Neural cell (in vitro differentiated cells): ENCODE data around the gene PLCB4. TPM values are rescaled to one million over a fixed set of nuclear protein-coding genes. Genes with fewer than 3 reads are reported as not detected.

Experiments
- H2AFZ ChIP-seq: fragments of 200-600, 300-800 bp; sonication (generic), shearing (Covaris generic); 2 replicates; pipeline ENCODE4 v1.6.0; 2014; ENCODE audit warnings: low read depth, mild to moderate bottlenecking, antibody characterized with exemption, low read length, moderate library complexity
- H3F3A ChIP-seq: fragments of 200-600 bp; shearing (Covaris generic); 2 replicates; pipeline ENCODE4 v1.6.1; 2016; ENCODE audit warnings: mild to moderate bottlenecking, moderate library complexity, mixed read lengths, antibody characterized with exemption, low read length; ENCODE audit not compliant: insufficient read depth, poor library complexity, severe bottlenecking
- H3K27ac ChIP-seq: fragments of 200-600, 300-800 bp; sonication (generic), shearing (Covaris generic); 2 replicates; pipeline ENCODE4 v1.5.1; 2014; ENCODE audit warnings: mild to moderate bottlenecking, low read length, moderate library complexity
- H3K27me3 ChIP-seq: fragments of 300-800, 200-600 bp; sonication (generic), shearing (Covaris generic); 2 replicates; pipeline ENCODE4 v1.6.0; 2014; ENCODE audit warnings: mild to moderate bottlenecking, low read depth, low read length, moderate library complexity; ENCODE audit not compliant: insufficient read depth
- H3K36me3 ChIP-seq: fragments of 300-800, 200-600 bp; sonication (generic), shearing (Covaris generic); 2 replicates; pipeline ENCODE4 v1.5.1; 2014; ENCODE audit warnings: mild to moderate bottlenecking, antibody characterized with exemption, low read length, moderate library complexity; ENCODE audit not compliant: insufficient read depth
- H3K4me2 ChIP-seq: fragments of 300-800, 200-600 bp; sonication (generic), shearing (Covaris generic); 2 replicates; pipeline ENCODE4 v1.6.0; 2014; ENCODE audit warnings: mild to moderate bottlenecking, low read length
- H3K4me3 ChIP-seq: fragments of 300-800, 200-600 bp; sonication (generic), shearing (Covaris generic); 2 replicates; pipeline ENCODE4 v1.5.1; 2014; ENCODE audit warnings: mild to moderate bottlenecking, low read length, moderate library complexity
- H3K79me2 ChIP-seq: fragments of 200-600 bp; shearing (Covaris generic); replicated peaks from 2 replicates; pipeline ENCODE4 v1.6.0; 2014; ENCODE audit warnings: mild to moderate bottlenecking, low read length, moderate library complexity; ENCODE audit not compliant: insufficient read depth
- H3K9ac ChIP-seq: fragments of 300-800, 200-600 bp; sonication (generic), shearing (Covaris generic); 2 replicates; pipeline ENCODE4 v1.6.1; 2016; ENCODE audit warnings: mild to moderate bottlenecking, low read length, mixed read lengths
- H3K9me2 ChIP-seq: fragments of 200-600 bp; shearing (Covaris generic); 2 replicates; pipeline ENCODE4 v1.6.1; 2016; ENCODE audit warnings: mild to moderate bottlenecking, low read length, mixed read lengths; ENCODE audit not compliant: insufficient read depth
- H3K9me3 ChIP-seq: fragments of 200-600, 300-800 bp; sonication (generic), shearing (Covaris generic); 2 replicates; pipeline ENCODE4 v1.6.1; 2016; ENCODE audit warnings: mild to moderate bottlenecking, mixed run types, low read length, moderate library complexity, mixed read lengths
- H4K20me1 ChIP-seq: fragments of 200-600 bp; shearing (Covaris generic); 2 replicates; pipeline ENCODE4 v1.6.1; 2016; ENCODE audit warnings: mild to moderate bottlenecking, mixed run types; ENCODE audit not compliant: insufficient read depth
- EP300 ChIP-seq: fragments of 450-650 bp; conservative IDR thresholded peaks from 2 replicates; pipeline ENCODE4 v1.6.1; 2014; ENCODE audit warnings: antibody characterized with exemption, mild to moderate bottlenecking, moderate library complexity; ENCODE audit not compliant: poor library complexity, severe bottlenecking
- EZH2 ChIP-seq: fragments of 200-600, 300-800 bp; shearing (Covaris generic), sonication (generic); IDR thresholded peaks from 2 replicates; pipeline ENCODE4 v1.6.1; 2014; ENCODE audit warnings: antibody characterized with exemption, low read length, borderline replicate concordance, mild to moderate bottlenecking; ENCODE audit not compliant: insufficient read depth, poor library complexity, severe bottlenecking
- MXI1 ChIP-seq: fragments of 450-650 bp; conservative IDR thresholded peaks from 2 replicates; pipeline ENCODE4 v1.6.1; 2014; ENCODE audit warnings: antibody characterized with exemption, mild to moderate bottlenecking; ENCODE audit not compliant: poor library complexity, severe bottlenecking
- POLR2AphosphoS5 ChIP-seq: IDR thresholded peaks from 2 replicates; pipeline ENCODE4 v1.6.1; 2012
- RAD21 ChIP-seq: fragments of 450-650 bp; conservative IDR thresholded peaks from 2 replicates; pipeline ENCODE4 v1.6.1; 2014; ENCODE audit warnings: antibody characterized with exemption, mild to moderate bottlenecking, moderate library complexity
- REST ChIP-seq: IDR thresholded peaks from 2 replicates; pipeline ENCODE4 v1.6.1; 2012; ENCODE audit warnings: borderline replicate concordance
- SMC3 ChIP-seq: fragments of 450-650 bp; conservative IDR thresholded peaks from 2 replicates; pipeline ENCODE4 v1.6.1; 2014; ENCODE audit warnings: antibody characterized with exemption, mild to moderate bottlenecking, moderate library complexity; ENCODE audit not compliant: poor library complexity
- TAF1 ChIP-seq: IDR thresholded peaks from 2 replicates; pipeline ENCODE4 v1.6.1; 2012; ENCODE audit warnings: low read depth
- polyA plus RNA-seq: library from polyadenylated mRNA; depleted of rRNA; stranded (reverse); fragments of >200 nt; gene quantifications from 2 replicates; pipeline ENCODE4 v1.2.3, GENCODE V29; 2014
- TF ChIP-seq, protein P1 (sequence below): fragments of 450-650 bp; IDR thresholded peaks from 2 replicates; pipeline ENCODE4 v1.5.1; 2014; ENCODE audit warnings: antibody characterized with exemption, mild to moderate bottlenecking, moderate library complexity; ENCODE audit not compliant: poor library complexity, severe bottlenecking

Gene PLCB4
- polyA plus RNA-seq, 1 donor from 2014 or later = 13.1 TPM

GRCh38 chr20:9099372-9099771, 30.5 kb downstream of the PLCB4 start:
- H3K27ac ChIP-seq = no peak overlapping the region
- H2AFZ ChIP-seq = no peak overlapping the region
- H3K4me2 ChIP-seq = no peak overlapping the region
- no peak overlapping the region for H3K9ac ChIP-seq
- H4K20me1 ChIP-seq = no peaks in the 10 kb centered on the region
- no peaks in the 10 kb centered on the region for H3K36me3 ChIP-seq
- H3K79me2 ChIP-seq = no peaks in the 10 kb centered on the region
- no peaks in the 10 kb centered on the region for H3K9me3 ChIP-seq
- H3F3A ChIP-seq = no peaks in the 10 kb centered on the region
- H3K27me3 ChIP-seq = no peaks in the 10 kb centered on the region
- no peak overlapping the region for H3K4me3 ChIP-seq
- TF ChIP-seq EP300 = no peak
- no peak for TF ChIP-seq MXI1
- TF ChIP-seq, protein P1, sequence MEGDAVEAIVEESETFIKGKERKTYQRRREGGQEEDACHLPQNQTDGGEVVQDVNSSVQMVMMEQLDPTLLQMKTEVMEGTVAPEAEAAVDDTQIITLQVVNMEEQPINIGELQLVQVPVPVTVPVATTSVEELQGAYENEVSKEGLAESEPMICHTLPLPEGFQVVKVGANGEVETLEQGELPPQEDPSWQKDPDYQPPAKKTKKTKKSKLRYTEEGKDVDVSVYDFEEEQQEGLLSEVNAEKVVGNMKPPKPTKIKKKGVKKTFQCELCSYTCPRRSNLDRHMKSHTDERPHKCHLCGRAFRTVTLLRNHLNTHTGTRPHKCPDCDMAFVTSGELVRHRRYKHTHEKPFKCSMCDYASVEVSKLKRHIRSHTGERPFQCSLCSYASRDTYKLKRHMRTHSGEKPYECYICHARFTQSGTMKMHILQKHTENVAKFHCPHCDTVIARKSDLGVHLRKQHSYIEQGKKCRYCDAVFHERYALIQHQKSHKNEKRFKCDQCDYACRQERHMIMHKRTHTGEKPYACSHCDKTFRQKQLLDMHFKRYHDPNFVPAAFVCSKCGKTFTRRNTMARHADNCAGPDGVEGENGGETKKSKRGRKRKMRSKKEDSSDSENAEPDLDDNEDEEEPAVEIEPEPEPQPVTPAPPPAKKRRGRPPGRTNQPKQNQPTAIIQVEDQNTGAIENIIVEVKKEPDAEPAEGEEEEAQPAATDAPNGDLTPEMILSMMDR = no peak
- TF ChIP-seq EZH2 = no peak
- TF ChIP-seq REST = no peak
- TF ChIP-seq TAF1 = no peak
- TF ChIP-seq RAD21 = no peak
- no peak for TF ChIP-seq SMC3
- TF ChIP-seq POLR2AphosphoS5 = no peak
- no peaks in the 10 kb centered on the region for H3K9me2 ChIP-seq

DNA sequence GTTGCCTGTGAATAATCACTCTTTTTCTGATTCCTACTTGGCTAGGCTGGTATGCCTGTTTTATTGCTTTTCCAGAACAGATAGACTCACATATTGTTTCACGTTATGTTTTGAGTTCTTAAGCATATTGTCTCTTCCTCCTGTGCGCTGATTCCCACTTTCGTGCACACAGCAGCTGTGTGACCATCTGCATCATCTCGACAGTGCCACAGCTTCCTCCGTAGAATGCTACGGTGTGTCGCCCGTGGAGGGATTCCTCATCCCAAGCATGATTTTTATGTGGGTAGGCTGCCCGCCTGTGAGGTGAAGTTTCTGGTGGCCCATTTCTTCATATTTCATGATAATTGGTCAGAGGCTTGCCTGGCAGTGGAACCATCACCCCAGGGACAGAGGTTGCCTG, 31.8 kb downstream of the PLCB4 start:
- H3K36me3 ChIP-seq = no peaks in the 10 kb centered on the region
- no peak for TF ChIP-seq SMC3
- no peak for TF ChIP-seq REST
- TF ChIP-seq TAF1 = no peak
- TF ChIP-seq RAD21 = no peak
- no peak for TF ChIP-seq MXI1
- no peak for TF ChIP-seq EP300
- TF ChIP-seq, protein P1 = no peak
- TF ChIP-seq POLR2AphosphoS5 = no peak
- no peak overlapping the region for H3K9ac ChIP-seq
- no peak overlapping the region for H3K4me2 ChIP-seq
- H3K79me2 ChIP-seq = no peaks in the 10 kb centered on the region
- no peak overlapping the region for H3K27ac ChIP-seq
- H4K20me1 ChIP-seq = no peaks in the 10 kb centered on the region
- no peak overlapping the region for H2AFZ ChIP-seq
- no peaks in the 10 kb centered on the region for H3K9me2 ChIP-seq
- H3K9me3 ChIP-seq = no peaks in the 10 kb centered on the region
- no peak overlapping the region for H3K4me3 ChIP-seq
- H3K27me3 ChIP-seq = no peaks in the 10 kb centered on the region
- no peaks in the 10 kb centered on the region for H3F3A ChIP-seq
